HAP-1 (cell line): ENCODE measurements around the gene EEF1AKMT4.

Source experiments
- DNase-seq, 2 experiments: peaks; one replicate each; pipeline ENCODE4 v3.0.0-alpha.2; 2016 to 2020; ENCODE audit warnings: low spot score in 2 of 2
- H3K27me3 ChIP-seq: fragments of 250-450 bp; sonication (Bioruptor Pico); 2 replicates; pipeline ENCODE4 v1.5.1; 2020; ENCODE audit warnings: low read depth, mild to moderate bottlenecking, moderate library complexity
- H3K36me3 ChIP-seq: fragments of 250-450 bp; sonication (Bioruptor Pico); replicated peaks from 2 replicates; pipeline ENCODE4 v1.5.1; 2020; ENCODE audit warnings: mild to moderate bottlenecking
- H3K4me1 ChIP-seq: fragments of 250-450 bp; sonication (Bioruptor Pico); 2 replicates; pipeline ENCODE4 v1.5.1; 2020; ENCODE audit warnings: mild to moderate bottlenecking
- H3K4me3 ChIP-seq: fragments of 250-450 bp; sonication (Bioruptor Pico); 2 replicates; pipeline ENCODE4 v1.5.1; 2020; ENCODE audit warnings: mild to moderate bottlenecking, moderate library complexity
- H3K9me3 ChIP-seq: fragments of 250-450 bp; sonication (Bioruptor Pico); 2 replicates; pipeline ENCODE4 v1.5.1; 2020; ENCODE audit warnings: mild to moderate bottlenecking, moderate library complexity
- in situ Hi-C: fragments of 300-500 bp; cut with MboI; formaldehyde crosslinking; loops from 3 replicates; pipeline ENCODE4 v1.14.3; 2020; ENCODE audit warnings: low sequenced_read_pairs, inconsistent platforms, mixed read lengths

EEF1AKMT4 gene

GRCh38 chr3:184230603-184231528 lies 18.6 kb upstream of the EEF1AKMT4 start:
- no peaks in the 10 kb centered on the region for H3K4me1 ChIP-seq
- no peaks in the 10 kb centered on the region for H3K36me3 ChIP-seq
- peaks cover 4% of the 10 kb centered on the region for H3K27me3 ChIP-seq
- peak overlapping the region; percentile 63; the same call in 1 of the 2 replicates for H3K4me3 ChIP-seq
- no peaks in the 10 kb centered on the region for H3K9me3 ChIP-seq
- no peak for DNase-seq
- in situ Hi-C loops = no loop called here

- no peak for DNase-seq
- H3K4me3 ChIP-seq = no peak overlapping the region
- H3K4me1 ChIP-seq = no peaks in the 10 kb centered on the region
- H3K27me3 ChIP-seq = peaks cover 4% of the 10 kb centered on the region
- in situ Hi-C loops = no loop called here
- no peaks in the 10 kb centered on the region for H3K36me3 ChIP-seq
- no peaks in the 10 kb centered on the region for H3K9me3 ChIP-seq
Measured at GRCh38 chr3:184231671-184232070, 17.8 kb upstream of the EEF1AKMT4 start.

GRCh38 chr3:184233127-184233843 lies 16.2 kb upstream of the EEF1AKMT4 start:
- DNase-seq = no peak
- in situ Hi-C loops = no loop called here
- no peak overlapping the region for H3K4me3 ChIP-seq
- no peaks in the 10 kb centered on the region for H3K4me1 ChIP-seq
- peaks cover 4% of the 10 kb centered on the region for H3K27me3 ChIP-seq
- H3K36me3 ChIP-seq = no peaks in the 10 kb centered on the region
- H3K9me3 ChIP-seq = no peaks in the 10 kb centered on the region

- H3K4me3 ChIP-seq = no peak overlapping the region
- no peak for DNase-seq
- in situ Hi-C loops = no loop called here
- H3K9me3 ChIP-seq = no peaks in the 10 kb centered on the region
- no peaks in the 10 kb centered on the region for H3K4me1 ChIP-seq
- H3K27me3 ChIP-seq = peaks cover 4% of the 10 kb centered on the region
- H3K36me3 ChIP-seq = no peaks in the 10 kb centered on the region
Measured at GRCh38 chr3:184234224-184234623, 15.2 kb upstream of the EEF1AKMT4 start.

- in situ Hi-C loops = no loop called here
- no peaks in the 10 kb centered on the region for H3K4me1 ChIP-seq
- DNase-seq = no peak
Measured at GRCh38 chr3:184234671-184235380, 14.6 kb upstream of the EEF1AKMT4 start.

GRCh38 chr3:184235381-184236032 lies 14.0 kb upstream of the EEF1AKMT4 start:
- Histone ChIP-seq H3K36me3 (no peaks in the 10 kb centered on the region), H3K27me3 (no peaks in the 10 kb centered on the region), H3K4me1 (no peaks in the 10 kb centered on the region), H3K9me3 (no peaks in the 10 kb centered on the region), H3K4me3 (no peak overlapping the region)
- in situ Hi-C loops = no loop called here
- no peak for DNase-seq

More at GRCh38 chr3:184234671-184235380, 14.6 kb upstream of the EEF1AKMT4 start:
- H3K36me3 ChIP-seq = no peaks in the 10 kb centered on the region
- H3K27me3 ChIP-seq = peaks cover 4% of the 10 kb centered on the region
- H3K4me3 ChIP-seq = no peak overlapping the region
- H3K9me3 ChIP-seq = no peaks in the 10 kb centered on the region

GRCh38 chr3:184236033-184236410 lies 13.4 kb upstream of the EEF1AKMT4 start:
- no peaks in the 10 kb centered on the region for H3K9me3 ChIP-seq
- no peak overlapping the region for H3K4me3 ChIP-seq
- in situ Hi-C loops = no loop called here
- H3K27me3 ChIP-seq = no peaks in the 10 kb centered on the region
- no peaks in the 10 kb centered on the region for H3K4me1 ChIP-seq
- no peaks in the 10 kb centered on the region for H3K36me3 ChIP-seq
- no peak for DNase-seq

- H3K27me3 ChIP-seq = no peaks in the 10 kb centered on the region
- no peaks in the 10 kb centered on the region for H3K4me1 ChIP-seq
- no peak overlapping the region for H3K4me3 ChIP-seq
- no peaks in the 10 kb centered on the region for H3K9me3 ChIP-seq
- H3K36me3 ChIP-seq = no peaks in the 10 kb centered on the region
- in situ Hi-C loops = no loop called here
- no peak for DNase-seq
Measured at GRCh38 chr3:184236636-184237035, 12.8 kb upstream of the EEF1AKMT4 start.

GRCh38 chr3:184237211-184237610 lies 12.3 kb upstream of the EEF1AKMT4 start:
- Histone ChIP-seq H3K4me1 (no peaks in the 10 kb centered on the region), H3K9me3 (no peaks in the 10 kb centered on the region), H3K36me3 (0 out of 2 replicates have a peak, but pooled peaks cover 3% of the 10 kb centered on the region), H3K27me3 (no peaks in the 10 kb centered on the region), H3K4me3 (no peak overlapping the region)
- in situ Hi-C loops = no loop called here
- DNase-seq = no peak

- DNase-seq = no peak
- Histone ChIP-seq H3K4me3 (no peak overlapping the region), H3K9me3 (no peaks in the 10 kb centered on the region), H3K36me3 (peaks cover 7% of the 10 kb centered on the region), H3K4me1 (no peaks in the 10 kb centered on the region), H3K27me3 (no peaks in the 10 kb centered on the region)
- in situ Hi-C loops = no loop called here
Measured at GRCh38 chr3:184237807-184238206, 11.7 kb upstream of the EEF1AKMT4 start.

GRCh38 chr3:184238246-184238818 lies 11.1 kb upstream of the EEF1AKMT4 start:
- no peak for DNase-seq
- H3K27me3 ChIP-seq = no peaks in the 10 kb centered on the region
- in situ Hi-C loops = no loop called here
- no peaks in the 10 kb centered on the region for H3K9me3 ChIP-seq
- no peak overlapping the region for H3K4me3 ChIP-seq
- H3K4me1 ChIP-seq = no peaks in the 10 kb centered on the region
- peaks cover 12% of the 10 kb centered on the region for H3K36me3 ChIP-seq

GRCh38 chr3:184239221-184239620 lies 10.3 kb upstream of the EEF1AKMT4 start:
- H3K9me3 ChIP-seq = no peaks in the 10 kb centered on the region
- no peak overlapping the region for H3K4me3 ChIP-seq
- no peak for DNase-seq
- peaks cover 21% of the 10 kb centered on the region for H3K36me3 ChIP-seq
- in situ Hi-C loops = no loop called here
- no peaks in the 10 kb centered on the region for H3K27me3 ChIP-seq
- no peaks in the 10 kb centered on the region for H3K4me1 ChIP-seq

GRCh38 chr3:184239708-184240107 lies 9.8 kb upstream of the EEF1AKMT4 start:
- DNase-seq = no peak
- Histone ChIP-seq H3K4me1 (no peaks in the 10 kb centered on the region), H3K4me3 (no peak overlapping the region), H3K27me3 (no peaks in the 10 kb centered on the region), H3K36me3 (peaks cover 26% of the 10 kb centered on the region), H3K9me3 (no peaks in the 10 kb centered on the region)
- in situ Hi-C loops = no loop called here
